Gastroesophageal sphincter (tissue), 4 donors: ENCODE results near the gene KLHL20. TPM values are rescaled to one million over a fixed set of nuclear protein-coding genes. Genes with fewer than 3 reads are reported as not detected.

Source experiments
- ATAC-seq: fragments of 150-250 bp; one replicate; pipeline ENCODE4 v1.9.1; 2016; ENCODE audit warnings: mild to moderate bottlenecking, moderate library complexity
- H3K27ac ChIP-seq, 4 donors: fragments of 200-600 bp; sonication (generic) in 3 of 4; 1 replicate in 3 of 4; 2 replicates in 1 of 4; pipeline ENCODE4 v1.5.1; 2016 to 2019
- H3K27me3 ChIP-seq: fragments of 200-600 bp; sonication (generic); one replicate; pipeline ENCODE4 v1.5.1; 2019
- H3K36me3 ChIP-seq, 2 donors: fragments of 200-600 bp; sonication (generic); one replicate each; pipeline ENCODE4 v1.5.1; 2019; ENCODE audit warnings: control low read depth in 1 of 2
- H3K4me1 ChIP-seq, 3 donors: fragments of 200-600 bp; sonication (generic); 1 replicate in 2 of 3; 2 replicates in 1 of 3; pipeline ENCODE4 v1.5.1; 2016 to 2019; ENCODE audit warnings: control low read depth in 2 of 3
- H3K4me3 ChIP-seq, 2 donors: fragments of 200-600 bp; sonication (generic); one replicate each; pipeline ENCODE4 v1.5.1; 2019; ENCODE audit warnings: mild to moderate bottlenecking in 1 of 2, moderate library complexity in 1 of 2
- H3K9me3 ChIP-seq, 3 donors: fragments of 200-600 bp; sonication (generic); one replicate each; pipeline ENCODE4 v1.5.1; 2017 to 2019; ENCODE audit warnings: control low read depth in 2 of 3
- EP300 ChIP-seq: sonication (generic); formaldehyde crosslinking; IDR thresholded peaks from one replicate; pipeline ENCODE4 v1.6.1; 2017; ENCODE audit warnings: antibody characterized with exemption, mild to moderate bottlenecking
- POLR2A ChIP-seq, 2 donors: fragments of 450-650 bp; IDR thresholded peaks; one replicate each; pipeline ENCODE4 v1.6.1; 2017; ENCODE audit warnings: antibody characterized with exemption in 2 of 2, mild to moderate bottlenecking in 2 of 2, moderate library complexity in 1 of 2
- POLR2AphosphoS5 ChIP-seq: sonication (generic); formaldehyde crosslinking; IDR thresholded peaks from one replicate; pipeline ENCODE4 v1.6.1; 2017; ENCODE audit warnings: antibody characterized with exemption
- WGBS, 2 donors: methylation state at CpG; one replicate each; pipeline ENCODE4 v1.1.5; 2018; ENCODE audit warnings: low coverage in 1 of 2; 5-methylcytosine and 5-hydroxymethylcytosine counted together
- total RNA-seq, 4 donors: library from RNA; depleted of rRNA; stranded (reverse); fragments of >200 nt; gene quantifications; one replicate each; pipeline ENCODE4 v1.1.0, GENCODE V29; 2016
- TF ChIP-seq, protein P1 (sequence below), 4 experiments: fragments of 200-600 bp in 2 of 4; fragments of 450-650 bp in 2 of 4; sonication (generic) in 1 of 4; IDR thresholded peaks; one replicate each; pipeline ENCODE4 v1.5.1; 2017 to 2019; ENCODE audit warnings: antibody characterized with exemption in 4 of 4, mild to moderate bottlenecking in 2 of 4, moderate library complexity in 2 of 4

The KLHL20 gene
- total RNA-seq, 4 donors from 2014 or later, result 22.0 to 49.7 (median 36.6) TPM

- 92 to 94% methylated on average over 10 of the region's 10 CpGs for WGBS, 2 donors
- H3K27me3 ChIP-seq, result no peaks in the 10 kb centered on the region
- no peaks in the 10 kb centered on the region for H3K9me3 ChIP-seq
- H3K4me1 ChIP-seq, result no peaks in the 10 kb centered on the region
- no peak overlapping the region for H3K4me3 ChIP-seq
- H3K27ac ChIP-seq, result no peak overlapping the region
- TF ChIP-seq, protein P1, sequence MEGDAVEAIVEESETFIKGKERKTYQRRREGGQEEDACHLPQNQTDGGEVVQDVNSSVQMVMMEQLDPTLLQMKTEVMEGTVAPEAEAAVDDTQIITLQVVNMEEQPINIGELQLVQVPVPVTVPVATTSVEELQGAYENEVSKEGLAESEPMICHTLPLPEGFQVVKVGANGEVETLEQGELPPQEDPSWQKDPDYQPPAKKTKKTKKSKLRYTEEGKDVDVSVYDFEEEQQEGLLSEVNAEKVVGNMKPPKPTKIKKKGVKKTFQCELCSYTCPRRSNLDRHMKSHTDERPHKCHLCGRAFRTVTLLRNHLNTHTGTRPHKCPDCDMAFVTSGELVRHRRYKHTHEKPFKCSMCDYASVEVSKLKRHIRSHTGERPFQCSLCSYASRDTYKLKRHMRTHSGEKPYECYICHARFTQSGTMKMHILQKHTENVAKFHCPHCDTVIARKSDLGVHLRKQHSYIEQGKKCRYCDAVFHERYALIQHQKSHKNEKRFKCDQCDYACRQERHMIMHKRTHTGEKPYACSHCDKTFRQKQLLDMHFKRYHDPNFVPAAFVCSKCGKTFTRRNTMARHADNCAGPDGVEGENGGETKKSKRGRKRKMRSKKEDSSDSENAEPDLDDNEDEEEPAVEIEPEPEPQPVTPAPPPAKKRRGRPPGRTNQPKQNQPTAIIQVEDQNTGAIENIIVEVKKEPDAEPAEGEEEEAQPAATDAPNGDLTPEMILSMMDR (IDR thresholded peaks at IDR 0.05), result no peak
- TF ChIP-seq POLR2AphosphoS5 (no peak), POLR2A (IDR thresholded peaks at IDR 0.05) (no peak), EP300 (no peak)
- no peak for ATAC-seq
- peaks cover 0 to 28% of the 10 kb centered on the region in 2 donors for H3K36me3 ChIP-seq
Measured at GRCh38 chr1:173742203-173742886, 27.6 kb downstream of the KLHL20 start.

GRCh38 chr1:173744651-173745050, 29.9 kb downstream of the KLHL20 start:
- Histone ChIP-seq H3K9me3 (no peaks in the 10 kb centered on the region), H3K27ac (no peak overlapping the region), H3K36me3 (peaks cover 0 to 27% of the 10 kb centered on the region in 2 donors), H3K27me3 (no peaks in the 10 kb centered on the region), H3K4me3 (no peak overlapping the region), H3K4me1 (no peaks in the 10 kb centered on the region)
- TF ChIP-seq POLR2AphosphoS5 (no peak), POLR2A (IDR thresholded peaks at IDR 0.05) (no peak), EP300 (no peak)
- TF ChIP-seq, protein P1 (IDR thresholded peaks at IDR 0.05), result no peak
- 81 to 91% methylated on average over 2 of the region's 2 CpGs for WGBS, 2 donors
- no peak for ATAC-seq

- H3K27ac ChIP-seq, result no peak overlapping the region
- no peak for ATAC-seq
- WGBS, 2 donors, result 92 to 97% methylated on average over 4 of the region's 4 CpGs
Measured at GRCh38 chr1:173749137-173749536, 34.4 kb downstream of the KLHL20 start.

DNA sequence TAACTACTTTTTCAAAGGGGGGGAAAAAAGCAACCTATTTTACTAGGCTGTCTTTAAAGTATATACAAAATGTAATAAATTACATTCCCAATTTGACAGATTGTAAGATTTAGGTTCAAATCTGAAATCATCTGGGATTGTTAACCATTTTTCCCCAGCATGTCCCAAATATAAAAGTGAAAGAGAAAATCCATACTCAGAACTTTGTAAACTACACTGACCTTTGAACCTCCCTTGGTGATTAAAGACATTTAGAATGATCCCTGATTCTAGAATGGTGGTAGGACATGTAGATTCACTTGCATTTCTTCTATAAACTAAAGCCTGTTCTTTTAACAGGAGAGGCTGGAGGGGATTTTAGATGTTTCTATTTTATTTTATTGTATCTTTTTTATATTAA, 39.0 kb downstream of the KLHL20 start:
- Histone ChIP-seq H3K4me3 (no peak overlapping the region), H3K27ac (no peak overlapping the region), H3K27me3 (no peaks in the 10 kb centered on the region), H3K36me3 (peaks cover 15 to 76% of the 10 kb centered on the region in 2 donors), H3K4me1 (no peaks in the 10 kb centered on the region), H3K9me3 (no peaks in the 10 kb centered on the region)
- TF ChIP-seq POLR2A (IDR thresholded peaks at IDR 0.05), result no peak
- TF ChIP-seq EP300, result no peak
- no peak for TF ChIP-seq POLR2AphosphoS5
- TF ChIP-seq, protein P1 (IDR thresholded peaks at IDR 0.05), result no peak
- ATAC-seq, result no peak

More at GRCh38 chr1:173749137-173749536, 34.4 kb downstream of the KLHL20 start:
- H3K9me3 ChIP-seq, result no peaks in the 10 kb centered on the region
- TF ChIP-seq, protein P1 (IDR thresholded peaks at IDR 0.05), result no peak
- TF ChIP-seq EP300, result no peak
- TF ChIP-seq POLR2AphosphoS5, result no peak
- TF ChIP-seq POLR2A (IDR thresholded peaks at IDR 0.05), result no peak
- H3K4me1 ChIP-seq, result no peaks in the 10 kb centered on the region
- peaks cover 0 to 29% of the 10 kb centered on the region in 2 donors for H3K36me3 ChIP-seq
- no peaks in the 10 kb centered on the region for H3K27me3 ChIP-seq
- no peak overlapping the region for H3K4me3 ChIP-seq

DNA sequence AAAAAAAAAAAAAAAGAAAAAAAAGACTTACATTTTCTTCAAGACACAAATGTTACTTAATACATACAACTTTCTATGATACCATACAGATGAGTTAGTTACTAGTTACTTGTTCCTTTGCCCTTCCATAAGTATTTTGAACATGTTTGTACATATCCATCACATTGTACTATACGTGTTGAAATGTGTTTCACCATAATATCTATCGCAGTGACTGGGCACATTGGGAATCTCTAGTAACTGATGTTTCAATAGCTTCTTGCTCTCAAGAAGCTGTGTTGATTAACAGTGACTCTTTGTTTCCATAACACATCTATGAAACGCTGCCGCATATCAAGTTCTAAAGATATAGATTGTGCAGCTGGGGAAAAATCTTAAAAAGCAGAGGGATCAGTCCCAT, 42.9 kb downstream of the KLHL20 start:
- H3K4me3 ChIP-seq, result no peak overlapping the region
- peaks cover 15 to 72% of the 10 kb centered on the region in 2 donors for H3K36me3 ChIP-seq
- no peaks in the 10 kb centered on the region for H3K27me3 ChIP-seq
- no peak for ATAC-seq
- WGBS, 2 donors, result 93 to 100% methylated on average over 3 to 4 of the region's 4 CpGs
- H3K27ac ChIP-seq, result no peak overlapping the region
- H3K9me3 ChIP-seq, result no peaks in the 10 kb centered on the region
- H3K4me1 ChIP-seq, result no peaks in the 10 kb centered on the region
- no peak for TF ChIP-seq POLR2A (IDR thresholded peaks at IDR 0.05)
- TF ChIP-seq POLR2AphosphoS5, result no peak
- TF ChIP-seq, protein P1 (IDR thresholded peaks at IDR 0.05), result no peak
- no peak for TF ChIP-seq EP300
